ENCODE measurements around the gene CPEB2.

The CPEB2 gene

GRCh38 chr4:15013585-15013984 is 11.3 kb downstream of the CPEB2 start:
- H3K4me3 ChIP-seq (ENCODE audit: low read depth, low read length), result no peak overlapping the region
- DNase-seq (ENCODE audit: low read depth), result no peak
- no peak for TF ChIP-seq CTCF (IDR thresholded peaks at IDR 0.05; ENCODE audit: low read depth, low read length, missing control alignments)
- in situ Hi-C loops (cut with HindIII; ENCODE audit: low sequenced_read_pairs), result loop anchor here (25.0 kb wide), 1 partner anchor 1351 kb away; no protein-coding TSS in a partner anchor

- DNase-seq (ENCODE audit: low read depth), result no peak
- no peak for TF ChIP-seq CTCF (IDR thresholded peaks at IDR 0.05; ENCODE audit: low read depth, low read length, missing control alignments)
- in situ Hi-C loops (cut with HindIII; ENCODE audit: low sequenced_read_pairs), result loop anchor here (25.0 kb wide), 1 partner anchor 1353 kb away; no protein-coding TSS in a partner anchor
- H3K4me3 ChIP-seq (ENCODE audit: low read depth, low read length), result no peak overlapping the region
Measured at GRCh38 chr4:15015170-15015569, 12.9 kb downstream of the CPEB2 start.

GRCh38 chr4:15018361-15018760 is 16.1 kb downstream of the CPEB2 start:
- in situ Hi-C loops (cut with HindIII; ENCODE audit: low sequenced_read_pairs), result loop anchor here (25.0 kb wide), 1 partner anchor 1356 kb away; no protein-coding TSS in a partner anchor
- DNase-seq (ENCODE audit: low read depth), result no peak
- TF ChIP-seq CTCF (IDR thresholded peaks at IDR 0.05; ENCODE audit: low read depth, low read length, missing control alignments), result no peak

GRCh38 chr4:15020502-15021286 is 18.4 kb downstream of the CPEB2 start:
- no peak for TF ChIP-seq CTCF (IDR thresholded peaks at IDR 0.05; ENCODE audit: low read depth, low read length, missing control alignments)
- H3K4me3 ChIP-seq (ENCODE audit: low read depth, low read length), result no peak overlapping the region
- in situ Hi-C loops (cut with HindIII; ENCODE audit: low sequenced_read_pairs), result loop anchor here (25.0 kb wide), 1 partner anchor 1358 kb away; no protein-coding TSS in a partner anchor
- DNase-seq (ENCODE audit: low read depth), result no peak

More at GRCh38 chr4:15018361-15018760, 16.1 kb downstream of the CPEB2 start:
- H3K4me3 ChIP-seq (ENCODE audit: low read depth, low read length), result no peak overlapping the region

- H3K4me3 ChIP-seq (ENCODE audit: low read depth, low read length), result no peak overlapping the region
- TF ChIP-seq CTCF (IDR thresholded peaks at IDR 0.05; ENCODE audit: low read depth, low read length, missing control alignments), result no peak
- no peak for DNase-seq (ENCODE audit: low read depth)
- in situ Hi-C loops (cut with HindIII; ENCODE audit: low sequenced_read_pairs), result loop anchor here (25.0 kb wide), 1 partner anchor 1359 kb away; no protein-coding TSS in a partner anchor
Measured at GRCh38 chr4:15021311-15021710, 19.0 kb downstream of the CPEB2 start.

GRCh38 chr4:15021946-15022345 is 19.7 kb downstream of the CPEB2 start:
- in situ Hi-C loops (cut with HindIII; ENCODE audit: low sequenced_read_pairs), result loop anchor here (25.0 kb wide), 1 partner anchor 1360 kb away; no protein-coding TSS in a partner anchor
- no peak overlapping the region for H3K4me3 ChIP-seq (ENCODE audit: low read depth, low read length)
- no peak for TF ChIP-seq CTCF (IDR thresholded peaks at IDR 0.05; ENCODE audit: low read depth, low read length, missing control alignments)
- DNase-seq (ENCODE audit: low read depth), result no peak
